CD4-positive, alpha-beta T cell (primary cell): ENCODE measurements around the gene ZNF467. TPM values are rescaled to one million over a fixed set of nuclear protein-coding genes. Genes with fewer than 3 reads are reported as not detected.

Source experiments
- ATAC-seq: fragments of 200-7000 bp; cut with Tn5 transposase; one replicate; pipeline ENCODE4 v1.10.0; 2022; ENCODE audit warnings: mild to moderate bottlenecking; ENCODE audit not compliant: poor library complexity
- CTCF ChIA-PET: fragments of 350-600 bp; sonication (Branson Sonifier 250); formaldehyde crosslinking; loops from one replicate; lab custom pipeline; 2021; ENCODE audit warnings: antibody characterized with exemption, inconsistent platforms; lab: Charles Lee
- POLR2A ChIA-PET: fragments of 350-600 bp; sonication (Branson Sonifier 250); formaldehyde crosslinking; loops from one replicate; lab custom pipeline; 2021; ENCODE audit warnings: antibody characterized with exemption, inconsistent platforms; lab: Charles Lee
- DNase-seq, 14 experiments: peaks; one replicate each; pipeline ENCODE4 v3.0.0-alpha.2; 2013 to 2020; ENCODE audit warnings: mixed read lengths in 2 of 14
- H3K27ac ChIP-seq, 2 donors: one replicate each; pipeline versions ENCODE4 v1.5.1 to v1.7.0; 2013; ENCODE audit warnings: low read length in 2 of 2, low read depth in 1 of 2, mild to moderate bottlenecking in 1 of 2
- H3K27me3 ChIP-seq, 2 experiments: 1 replicate in 1 of 2; 2 replicates in 1 of 2; pipeline versions ENCODE4 v1.6.1 to v1.7.0; 2013; ENCODE audit warnings: low read length in 2 of 2, control low read depth in 1 of 2, mild to moderate bottlenecking in 1 of 2, moderate library complexity in 1 of 2; ENCODE audit not compliant: insufficient read depth in 2 of 2, control insufficient read depth in 1 of 2
- H3K36me3 ChIP-seq: one replicate; pipeline ENCODE4 v1.6.1; 2013; ENCODE audit warnings: low read length, control low read depth; ENCODE audit not compliant: insufficient read depth
- H3K4me1 ChIP-seq: one replicate; pipeline ENCODE4 v1.6.1; 2013; ENCODE audit warnings: low read length, control low read depth; ENCODE audit not compliant: insufficient read depth
- H3K4me3 ChIP-seq: one replicate; pipeline ENCODE4 v1.5.1; 2013; ENCODE audit warnings: mild to moderate bottlenecking, low read length, moderate library complexity
- H3K9me3 ChIP-seq, 2 experiments: 1 replicate in 1 of 2; 2 replicates in 1 of 2; pipeline versions ENCODE4 v1.6.1 to v1.7.0; 2013; ENCODE audit warnings: low read length in 2 of 2, mild to moderate bottlenecking in 2 of 2, control low read depth in 1 of 2, moderate library complexity in 1 of 2; ENCODE audit not compliant: control insufficient read depth in 1 of 2, insufficient read depth in 1 of 2
- H3K27ac Mint-ChIP-seq: one replicate; pipeline ENCODE4 v1.8.0; 2020; ENCODE audit warnings: mixed read lengths
- H3K27me3 Mint-ChIP-seq: one replicate; pipeline ENCODE4 v1.8.0; 2021; ENCODE audit warnings: mixed read lengths
- H3K36me3 Mint-ChIP-seq: one replicate; pipeline ENCODE4 v1.8.0; 2021; ENCODE audit warnings: low read depth, mixed read lengths
- H3K4me1 Mint-ChIP-seq: one replicate; pipeline ENCODE4 v1.8.0; 2021; ENCODE audit warnings: low read depth, mixed read lengths
- H3K4me3 Mint-ChIP-seq: one replicate; pipeline ENCODE4 v1.8.0; 2020; ENCODE audit warnings: mild to moderate bottlenecking, mixed read lengths
- H3K9me3 Mint-ChIP-seq: one replicate; pipeline ENCODE4 v1.8.0; 2020; ENCODE audit warnings: mixed read lengths
- intact Hi-C, 2 experiments: fragments of 100-400 bp; cut with DNase I in 1 of 2; cut with micrococcal nuclease in 1 of 2; formaldehyde crosslinking; loops; one replicate each; pipeline versions ENCODE4 v1.15.1 to v1.9.0; 2023 to 2025; cut with DNase I, micrococcal nuclease
- total RNA-seq, 174 experiments: library from RNA in 2 of 174; stranded (reverse) in 2 of 174; gene quantifications; one replicate each; pipeline ENCODE4 v1.2.3 and lab custom pipeline; 2021 to 2026
- TF ChIP-seq, protein P1 (sequence below): fragments of 200-600 bp; IDR thresholded peaks from one replicate; pipeline ENCODE4 v1.8.0; 2022; ENCODE audit warnings: antibody characterized with exemption, mild to moderate bottlenecking

ZNF467 gene
- total RNA-seq, 2 experiments from 2014 or later = 4.1 to 4.3 TPM

DNA sequence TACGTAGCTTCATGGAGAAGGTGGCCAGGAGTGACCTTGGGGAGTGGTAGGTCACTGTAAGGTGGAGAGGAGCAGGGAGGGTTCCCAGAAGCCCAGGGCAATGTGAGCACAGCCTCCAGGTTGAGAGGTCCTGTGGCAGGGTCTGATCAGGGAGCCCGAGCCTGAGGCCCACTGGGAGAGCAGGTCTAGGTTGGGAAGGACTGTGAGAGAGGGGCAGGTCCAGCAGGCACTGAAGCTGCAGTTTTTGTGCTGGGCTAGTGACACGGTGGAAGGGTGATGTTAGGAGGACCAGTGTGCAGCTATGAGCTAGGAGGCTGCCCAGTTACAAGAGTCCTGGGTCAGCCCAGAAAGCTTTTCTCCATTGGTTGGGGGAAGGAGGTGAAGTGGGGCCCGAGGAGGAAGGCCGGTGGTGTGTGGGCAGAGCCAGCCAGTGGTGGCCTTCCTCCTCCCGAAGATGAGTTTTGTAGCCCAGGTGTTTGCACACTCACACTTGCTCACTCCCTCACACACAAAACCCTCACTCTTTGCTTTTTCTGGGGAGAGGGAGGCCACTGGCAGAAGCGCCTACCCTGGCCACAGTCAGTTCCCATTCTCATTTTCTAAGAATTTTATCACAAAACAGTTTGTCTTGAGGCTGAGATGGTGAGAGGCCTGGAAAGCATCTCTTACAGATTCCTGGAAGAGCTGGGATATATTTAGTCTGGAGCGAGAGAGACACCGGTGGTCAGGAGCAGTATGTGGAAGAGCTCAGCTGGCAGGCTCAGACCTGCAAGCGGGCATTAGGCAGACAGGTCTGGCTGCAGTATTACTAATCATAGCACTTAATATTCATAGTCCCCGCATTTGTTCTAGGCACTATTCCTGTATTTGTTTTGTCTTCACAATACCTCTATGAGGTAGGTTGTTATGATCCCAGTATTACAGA, 57.1 kb downstream of the ZNF467 start:
- Histone ChIP-seq H3K36me3 (peaks cover 12% of the 10 kb centered on the region), H3K9me3 (peaks cover 7 to 15% of the 10 kb centered on the region in 2 experiments), H3K4me3 (peak overlapping the region; percentile 68), H3K27me3 (no peaks in the 10 kb centered on the region), H3K27ac (peak overlapping the region in 1 of 2 donors; percentile 74), H3K4me1 (peaks cover 29% of the 10 kb centered on the region)
- Mint-ChIP-seq H3K4me1 (peaks cover 21% of the 10 kb centered on the region), H3K4me3 (peak overlapping the region; percentile 86), H3K9me3 (peaks cover 6% of the 10 kb centered on the region), H3K36me3 (peaks cover 23% of the 10 kb centered on the region), H3K27me3 (no peaks in the 10 kb centered on the region), H3K27ac (peak overlapping the region; percentile 79)
- TF ChIP-seq, protein P1, sequence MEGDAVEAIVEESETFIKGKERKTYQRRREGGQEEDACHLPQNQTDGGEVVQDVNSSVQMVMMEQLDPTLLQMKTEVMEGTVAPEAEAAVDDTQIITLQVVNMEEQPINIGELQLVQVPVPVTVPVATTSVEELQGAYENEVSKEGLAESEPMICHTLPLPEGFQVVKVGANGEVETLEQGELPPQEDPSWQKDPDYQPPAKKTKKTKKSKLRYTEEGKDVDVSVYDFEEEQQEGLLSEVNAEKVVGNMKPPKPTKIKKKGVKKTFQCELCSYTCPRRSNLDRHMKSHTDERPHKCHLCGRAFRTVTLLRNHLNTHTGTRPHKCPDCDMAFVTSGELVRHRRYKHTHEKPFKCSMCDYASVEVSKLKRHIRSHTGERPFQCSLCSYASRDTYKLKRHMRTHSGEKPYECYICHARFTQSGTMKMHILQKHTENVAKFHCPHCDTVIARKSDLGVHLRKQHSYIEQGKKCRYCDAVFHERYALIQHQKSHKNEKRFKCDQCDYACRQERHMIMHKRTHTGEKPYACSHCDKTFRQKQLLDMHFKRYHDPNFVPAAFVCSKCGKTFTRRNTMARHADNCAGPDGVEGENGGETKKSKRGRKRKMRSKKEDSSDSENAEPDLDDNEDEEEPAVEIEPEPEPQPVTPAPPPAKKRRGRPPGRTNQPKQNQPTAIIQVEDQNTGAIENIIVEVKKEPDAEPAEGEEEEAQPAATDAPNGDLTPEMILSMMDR = no peak
- ATAC-seq (no peak), DNase-seq (peak in 1 of 14 experiments; percentile 24)
- ChIA-PET CTCF (no interaction called here), POLR2A (interaction anchor here (2.0 kb wide), 1 partner anchor 92 kb away, joined by 10 read pairs; no protein-coding TSS in a partner anchor)
- intact Hi-C loops = loop anchor here (5.0 to 10.0 kb wide), 9 partner anchors 56 to 1511 kb away; partner anchors contain the start of genes ABCF2 (in 1 of the 2), ATP6V0E2 (in 1 of the 2), CDK5 (in 1 of the 2) and REPIN1 (in 1 of the 2)

DNA sequence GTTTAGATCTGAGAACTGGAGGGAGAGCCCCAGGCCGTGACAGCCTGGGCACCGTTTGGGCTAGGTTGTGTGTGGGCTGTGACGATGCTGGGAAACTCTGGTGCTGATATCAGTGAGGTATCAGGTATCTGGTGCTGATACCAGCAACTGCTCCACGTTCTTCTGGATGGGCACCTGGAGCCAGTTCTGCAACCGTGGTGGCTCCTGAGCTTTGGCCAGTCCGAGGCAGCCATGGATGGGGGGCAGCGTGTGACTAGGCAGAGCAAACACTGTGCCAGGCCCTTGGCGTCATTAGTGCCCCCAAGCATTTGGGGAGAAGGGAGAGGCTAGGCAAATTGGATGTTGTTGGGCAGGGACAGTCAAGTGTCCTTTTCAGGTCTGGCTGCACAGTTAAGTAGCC, 57.9 kb downstream of the ZNF467 start:
- DNase-seq = no peak
- H3K4me1 Mint-ChIP-seq = peaks cover 21% of the 10 kb centered on the region

More for the DNA sequence above, 57.9 kb downstream of the ZNF467 start:
- peak overlapping the region; percentile 79 for H3K27ac Mint-ChIP-seq
- Histone ChIP-seq H3K27ac (peak overlapping the region; percentile 51 to 74), H3K27me3 (no peaks in the 10 kb centered on the region), H3K4me3 (peak overlapping the region; percentile 68), H3K4me1 (peaks cover 29% of the 10 kb centered on the region), H3K36me3 (peaks cover 7% of the 10 kb centered on the region), H3K9me3 (peaks cover 15 to 19% of the 10 kb centered on the region in 2 experiments)
- POLR2A ChIA-PET = interaction anchor here (0.7 to 2.0 kb wide), 4 partner anchors 57 to 691 kb away, joined by 3 to 10 read pairs (median 4); partner anchors contain the start of gene ZNF398
- peaks cover 10% of the 10 kb centered on the region for H3K9me3 Mint-ChIP-seq
- peaks cover 23% of the 10 kb centered on the region for H3K36me3 Mint-ChIP-seq
- peak; percentile 10 for ATAC-seq
- CTCF ChIA-PET = interaction anchor here (1.3 to 1.7 kb wide), 2 partner anchors 27 to 91 kb away, joined by 7 read pairs; no protein-coding TSS in a partner anchor
- no peaks in the 10 kb centered on the region for H3K27me3 Mint-ChIP-seq
- TF ChIP-seq, protein P1 = no peak
- H3K4me3 Mint-ChIP-seq = peak overlapping the region; percentile 86
- intact Hi-C loops = loop anchor here (1.0 to 10.0 kb wide), 11 partner anchors 57 to 1512 kb away; partner anchors contain the start of genes ABCF2 (in 1 of the 2), ATP6V0E2 (in 1 of the 2), CDK5 (in 1 of the 2) and REPIN1 (in 1 of the 2)
